HG03103 (cell line): ENCODE results near the gene SACM1L.
"Not testable (repeated sequence)": the region's sequence is repeated elsewhere in the genome, so short reads cannot be mapped to it uniquely, and the experiment has no call there.

Experiments used
- ATAC-seq: cut with Tn5 transposase; IDR thresholded peaks from one replicate; pipeline ENCODE4 v1.9.1; 2021; ENCODE audit warnings: low read depth; ENCODE audit not compliant: unreplicated experiment

SACM1L gene

GRCh38 chr3:45737234-45737633 is 48.0 kb downstream of the SACM1L start:
- no peak for ATAC-seq

- no peak for ATAC-seq
Measured at GRCh38 chr3:45739991-45740390, 50.8 kb downstream of the SACM1L start.

- no peak for ATAC-seq
Measured at GRCh38 chr3:45741247-45741646, 52.1 kb downstream of the SACM1L start.

DNA sequence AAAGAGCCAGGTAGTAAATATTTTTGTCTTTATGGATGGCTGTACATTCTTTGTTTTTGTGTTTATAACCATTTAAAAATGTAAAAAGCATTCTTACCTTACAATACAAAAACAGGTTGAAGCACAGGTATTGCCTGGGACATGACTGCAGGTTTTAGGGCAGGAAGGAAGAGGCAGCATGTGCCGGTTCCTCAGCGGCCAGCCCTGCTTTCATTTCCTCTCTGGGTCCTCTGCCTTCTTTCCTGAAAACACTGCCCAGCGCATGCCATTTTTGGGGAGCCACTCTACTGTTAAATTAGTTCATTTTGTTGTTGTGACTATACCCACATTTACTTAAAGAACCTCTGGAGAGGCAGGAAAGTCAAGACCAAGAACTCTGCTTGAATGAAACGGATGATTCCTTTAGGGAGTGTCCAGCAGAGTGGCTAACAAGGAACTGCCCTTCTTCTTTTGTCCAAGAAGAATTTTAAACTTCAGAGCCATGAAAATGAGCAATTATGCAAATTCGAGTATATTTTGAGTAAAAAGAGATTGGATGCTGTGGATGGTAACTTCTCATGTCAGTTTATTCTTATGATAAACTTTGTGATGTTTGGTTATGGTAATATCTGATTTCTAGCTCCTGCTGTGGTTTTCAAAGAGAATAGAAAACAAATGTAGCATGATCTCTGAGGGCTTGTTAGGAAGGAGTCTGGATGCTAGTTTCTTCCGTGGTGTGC is 52.7 kb downstream of the SACM1L start:
- no peak for ATAC-seq

DNA sequence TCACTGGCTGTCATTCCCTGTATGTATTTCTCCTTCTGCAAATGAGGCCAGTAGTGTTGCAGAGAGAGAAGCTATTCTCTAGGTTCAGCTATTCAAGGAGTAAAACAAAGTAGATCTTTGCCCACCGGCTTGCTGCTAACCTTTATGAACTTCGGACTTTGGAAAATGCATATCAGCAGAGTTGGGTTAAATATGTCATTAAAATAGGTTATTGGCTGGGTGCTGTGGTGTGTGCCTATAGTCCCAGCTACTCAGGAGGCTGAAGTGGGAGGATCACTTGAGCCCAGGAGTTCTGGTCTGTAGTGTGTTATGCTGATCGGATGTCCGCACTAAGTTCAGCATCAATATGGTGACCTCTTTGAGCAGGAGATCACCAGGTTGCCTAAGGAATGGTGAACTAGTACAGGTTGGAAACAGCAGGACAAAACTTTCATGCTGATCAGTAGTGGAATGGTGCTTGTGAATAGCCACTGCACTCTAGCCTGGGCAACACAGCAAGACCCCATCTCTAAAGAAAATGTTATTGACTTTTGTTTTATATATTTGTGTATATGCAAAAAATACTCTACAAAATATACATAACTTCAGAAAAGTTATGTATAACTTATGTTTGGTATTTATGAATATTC is 53.4 kb downstream of the SACM1L start:
- ATAC-seq, result no peak

GRCh38 chr3:45746165-45746776 is 57.1 kb downstream of the SACM1L start:
- no peak for ATAC-seq

GRCh38 chr3:45746777-45747622 is 57.8 kb downstream of the SACM1L start:
- ATAC-seq, result no peak

GRCh38 chr3:45748068-45748467 is 58.9 kb downstream of the SACM1L start:
- ATAC-seq, result no peak

DNA sequence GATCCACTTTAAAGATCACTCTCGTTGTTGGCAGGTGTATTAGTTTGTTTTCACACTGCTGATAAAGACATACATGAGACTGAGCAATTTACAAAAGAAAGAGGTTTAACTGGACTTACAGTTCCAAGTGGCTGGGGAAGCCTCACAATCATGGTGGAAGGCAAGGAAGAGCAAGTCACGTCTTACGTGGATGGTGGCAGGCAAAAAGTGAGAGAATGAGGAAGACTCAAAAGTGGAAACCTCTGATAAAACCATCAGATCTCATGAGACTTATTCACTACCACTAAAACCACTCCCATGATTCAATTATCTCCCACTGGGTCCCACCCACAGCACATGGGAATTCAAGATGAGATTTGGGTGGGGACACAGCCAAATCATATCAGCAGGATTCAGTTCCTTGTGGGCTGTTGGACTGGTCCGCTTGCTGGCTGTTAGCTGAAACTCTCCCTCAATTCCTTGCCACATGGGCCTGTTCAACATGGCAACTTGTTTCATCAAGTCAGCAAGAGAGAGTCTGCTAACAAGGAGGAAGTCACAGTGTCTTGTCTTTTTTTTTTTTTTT is 59.9 kb downstream of the SACM1L start:
- not testable (repeated sequence) for ATAC-seq

- no peak for ATAC-seq
Measured at GRCh38 chr3:45749880-45750279, 60.7 kb downstream of the SACM1L start.

- no peak for ATAC-seq
Measured at GRCh38 chr3:45751537-45752242, 62.5 kb downstream of the SACM1L start.

DNA sequence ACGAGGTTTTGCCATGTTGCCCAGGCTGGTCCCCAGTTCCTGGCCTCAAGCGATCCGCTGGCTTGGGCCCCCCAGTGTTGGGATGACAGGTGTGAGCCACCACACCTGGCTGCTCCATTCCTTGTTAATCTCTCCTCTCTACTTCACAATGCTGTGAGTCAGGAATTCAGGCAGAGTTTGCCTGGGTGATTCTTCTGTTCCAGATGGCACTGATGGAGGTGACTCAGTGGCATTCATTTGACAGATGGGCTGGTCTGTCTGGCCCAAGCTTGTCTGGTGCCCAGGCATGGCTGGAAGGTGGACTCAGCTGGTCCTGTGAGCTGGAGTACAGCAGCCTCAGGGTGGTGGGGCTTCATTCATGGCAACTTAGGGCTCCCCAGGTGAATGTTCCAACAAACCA is 63.9 kb downstream of the SACM1L start:
- no peak for ATAC-seq

- no peak for ATAC-seq
Measured at GRCh38 chr3:45754461-45754860, 65.3 kb downstream of the SACM1L start.

- ATAC-seq, result no peak
Measured at GRCh38 chr3:45756055-45756454, 66.9 kb downstream of the SACM1L start.

DNA sequence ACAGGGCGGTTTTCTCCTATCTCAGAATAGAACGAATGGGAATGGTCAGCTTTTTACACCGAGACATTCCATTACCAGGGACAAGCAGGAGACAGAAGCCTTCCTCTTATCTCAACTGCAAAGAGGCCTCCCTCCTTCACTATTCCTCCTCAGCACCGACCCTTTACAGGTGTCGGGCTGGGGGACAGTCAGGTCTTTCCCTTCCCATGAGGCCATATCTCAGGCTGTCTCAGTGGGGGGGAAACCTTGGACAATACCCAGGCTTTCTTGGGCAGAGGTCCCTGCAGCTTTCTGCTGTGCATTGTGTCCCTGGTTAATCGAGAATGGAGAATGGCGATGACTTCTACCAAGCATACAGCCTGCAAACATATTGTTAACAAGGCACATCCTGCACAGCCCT is 67.9 kb downstream of the SACM1L start:
- not testable (repeated sequence) for ATAC-seq

GRCh38 chr3:45758871-45759270 is 69.7 kb downstream of the SACM1L start:
- no peak for ATAC-seq

DNA sequence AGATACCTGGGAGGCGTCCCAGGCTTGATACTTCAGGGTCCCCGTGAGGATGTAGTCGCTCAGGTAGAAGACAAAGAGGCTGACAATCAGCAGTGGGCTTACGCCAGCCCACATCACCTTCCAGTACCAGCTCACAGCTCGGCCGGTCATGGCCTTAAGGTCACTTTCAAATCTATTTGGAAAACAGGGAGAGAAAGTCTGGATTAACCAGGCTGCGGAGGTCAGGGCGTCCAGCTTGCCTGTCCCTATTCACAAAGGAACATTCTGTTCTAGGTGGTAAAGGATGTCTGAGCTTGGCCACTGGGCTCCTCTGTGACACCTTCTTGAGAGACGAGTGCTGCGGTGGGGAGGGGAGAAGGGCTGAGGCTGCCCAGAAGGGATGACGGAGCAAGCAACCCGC is 70.7 kb downstream of the SACM1L start:
- no peak for ATAC-seq

DNA sequence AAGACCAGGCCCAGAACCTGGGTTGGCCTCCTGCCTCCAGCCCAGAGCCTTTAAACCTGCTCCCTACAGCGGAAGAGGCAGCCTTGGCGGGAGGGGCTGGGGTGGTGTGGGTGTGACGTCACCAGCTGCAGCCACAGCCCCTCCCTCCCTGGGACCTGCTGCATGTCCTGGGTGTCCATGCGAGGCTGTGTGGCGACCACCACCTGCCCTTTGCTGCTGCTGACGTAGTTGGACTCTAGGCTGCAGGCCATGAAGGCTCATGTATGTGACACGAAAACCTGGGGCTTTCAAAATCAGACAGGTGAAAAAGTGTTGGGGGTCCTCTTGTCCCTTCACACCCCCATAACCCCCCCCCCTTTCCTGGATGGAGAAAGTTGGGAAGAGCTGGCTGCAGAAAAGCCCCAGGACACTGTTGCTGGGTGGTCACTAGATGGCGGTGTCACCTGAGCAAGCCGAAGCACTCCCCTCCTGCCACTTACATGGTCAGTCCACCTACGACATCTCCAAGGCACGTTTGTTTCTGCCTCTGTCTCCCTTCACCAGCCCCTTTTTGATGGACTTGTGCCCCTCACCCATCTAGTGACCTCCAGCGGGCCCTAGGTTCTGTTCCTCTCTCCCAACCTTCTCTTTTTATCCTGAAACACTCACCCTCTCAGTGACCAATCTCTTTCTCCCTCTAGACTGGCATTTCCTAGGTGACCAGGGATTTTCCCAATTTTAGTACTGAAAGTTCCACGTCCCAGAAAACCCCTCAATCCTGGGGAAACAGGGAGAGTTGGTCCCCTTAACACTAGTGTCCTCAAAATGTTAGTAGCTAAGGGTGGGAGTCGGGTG is 71.9 kb downstream of the SACM1L start:
- no peak for ATAC-seq

GRCh38 chr3:45761831-45762230 is 72.6 kb downstream of the SACM1L start:
- ATAC-seq, result no peak
